ENCODE results near the gene PARVA.
A peak's percentile ranks its signal among the peaks of the same experiment; 100 is the strongest.

Gene PARVA

GRCh38 chr11:12376259-12377081 is 901 bp upstream of the PARVA start:
- DNase-seq (ENCODE audit: low read depth in 2 of 2) = peak in 1 of 2 experiments; percentile 45

GRCh38 chr11:12377824-12378593 is 638 bp downstream of the PARVA start:
- no peak for DNase-seq (ENCODE audit: low read depth in 2 of 2)

- no peak for DNase-seq (ENCODE audit: low read depth in 2 of 2)
These were observed 3.4 kb downstream of the PARVA start for GRCh38 chr11:12380565-12381325.

GRCh38 chr11:12381875-12382274 is 4.5 kb downstream of the PARVA start:
- DNase-seq (ENCODE audit: low read depth in 2 of 2) = no peak

GRCh38 chr11:12382451-12382850 is 5.1 kb downstream of the PARVA start:
- DNase-seq (ENCODE audit: low read depth in 2 of 2) = no peak

- no peak for DNase-seq (ENCODE audit: low read depth in 2 of 2)
These were observed 8.9 kb downstream of the PARVA start for GRCh38 chr11:12386309-12386708.

GRCh38 chr11:12386745-12387144 is 9.4 kb downstream of the PARVA start:
- no peak for DNase-seq (ENCODE audit: low read depth in 2 of 2)

- DNase-seq (ENCODE audit: low read depth in 2 of 2) = no peak
These were observed 10.8 kb downstream of the PARVA start for GRCh38 chr11:12388173-12388572.

GRCh38 chr11:12388939-12389670 is 11.7 kb downstream of the PARVA start:
- no peak for DNase-seq (ENCODE audit: low read depth in 2 of 2)

- DNase-seq (ENCODE audit: low read depth in 2 of 2) = no peak
These were observed 12.6 kb downstream of the PARVA start for GRCh38 chr11:12389676-12390657.

GRCh38 chr11:12390687-12391110 is 13.3 kb downstream of the PARVA start:
- no peak for DNase-seq (ENCODE audit: low read depth in 2 of 2)

GRCh38 chr11:12392672-12393071 is 15.3 kb downstream of the PARVA start:
- DNase-seq (ENCODE audit: low read depth in 2 of 2) = no peak

- no peak for DNase-seq (ENCODE audit: low read depth in 2 of 2)
These were observed 16.3 kb downstream of the PARVA start for GRCh38 chr11:12393691-12394090.

- no peak for DNase-seq (ENCODE audit: low read depth in 2 of 2)
These were observed 17.2 kb downstream of the PARVA start for GRCh38 chr11:12394601-12395000.

- DNase-seq (ENCODE audit: low read depth in 2 of 2) = no peak
These were observed 18.0 kb downstream of the PARVA start for GRCh38 chr11:12395333-12395732.

GRCh38 chr11:12397931-12398334 is 20.6 kb downstream of the PARVA start:
- DNase-seq (ENCODE audit: low read depth in 2 of 2) = peak; percentile 91

GRCh38 chr11:12399355-12399754 is 22.0 kb downstream of the PARVA start:
- DNase-seq (ENCODE audit: low read depth in 2 of 2) = no peak

- DNase-seq (ENCODE audit: low read depth in 2 of 2) = no peak
These were observed 24.7 kb downstream of the PARVA start for GRCh38 chr11:12402025-12402424.

GRCh38 chr11:12402691-12403120 is 25.3 kb downstream of the PARVA start:
- no peak for DNase-seq (ENCODE audit: low read depth in 2 of 2)
